Keratinocyte (primary cell): ENCODE results near the gene COX7B2. TPM values are rescaled to one million over a fixed set of nuclear protein-coding genes. Genes with fewer than 3 reads are reported as not detected.

Experiments used
- DNase-seq: peaks from one replicate; pipeline ENCODE4 v3.0.0-alpha.2; 2011; ENCODE audit warnings: low read depth, missing footprints, low spot score
- FAIRE-seq: peaks from 2 replicates; lab custom pipeline; 2011; peaks lifted over from hg19 to GRCh38; lab: Jason Lieb, UNC
- H2AFZ ChIP-seq: 2 replicates; pipeline ENCODE4 v1.6.0; 2012; ENCODE audit warnings: low read length, control low read depth, inconsistent platforms; ENCODE audit not compliant: control insufficient read depth
- H3K27ac ChIP-seq: 2 replicates; pipeline ENCODE4 v1.5.1; 2011; ENCODE audit warnings: low read length; ENCODE audit not compliant: control insufficient read depth, insufficient read depth
- H3K27me3 ChIP-seq: 3 replicates; pipeline ENCODE4 v1.6.0; 2011; ENCODE audit warnings: low read length; ENCODE audit not compliant: control insufficient read depth, insufficient read depth; ENCODE audit errors: extremely low read depth
- H3K36me3 ChIP-seq, 2 experiments: 2 replicates in 1 of 2; 3 replicates in 1 of 2; pipeline ENCODE4 v1.5.1; 2011; ENCODE audit warnings: low read length in 2 of 2, mild to moderate bottlenecking in 1 of 2; ENCODE audit not compliant: control insufficient read depth in 2 of 2, insufficient read depth in 2 of 2; ENCODE audit errors: extremely low read depth in 1 of 2
- H3K4me1 ChIP-seq: 3 replicates; pipeline ENCODE4 v1.5.1; 2011; ENCODE audit warnings: low read length; ENCODE audit not compliant: control insufficient read depth, insufficient read depth; ENCODE audit errors: extremely low read depth
- H3K4me2 ChIP-seq: 3 replicates; pipeline ENCODE4 v1.6.0; 2011; ENCODE audit warnings: low read depth, low read length; ENCODE audit not compliant: control insufficient read depth, insufficient read depth; ENCODE audit errors: extremely low read depth
- H3K4me3 ChIP-seq, 3 experiments: fragments of 200-600 bp in 1 of 3; sonication (generic) in 1 of 3; 2 replicates in 2 of 3; 3 replicates in 1 of 3; pipeline ENCODE4 v1.5.1; 2011 to 2016; ENCODE audit warnings: low read length in 3 of 3, mild to moderate bottlenecking in 3 of 3, control low read depth in 2 of 3, inconsistent platforms in 1 of 3, low read depth in 1 of 3, mixed read lengths in 1 of 3, mixed run types in 1 of 3, moderate library complexity in 1 of 3; ENCODE audit not compliant: control insufficient read depth in 2 of 3, insufficient read depth in 2 of 3; ENCODE audit errors: extremely low read depth in 1 of 3
- H3K79me2 ChIP-seq: 2 replicates; pipeline ENCODE4 v1.6.0; 2012; ENCODE audit warnings: low read length; ENCODE audit not compliant: control insufficient read depth, insufficient read depth
- H3K9ac ChIP-seq: 3 replicates; pipeline ENCODE4 v1.6.0; 2011; ENCODE audit warnings: low read length; ENCODE audit not compliant: control insufficient read depth, insufficient read depth; ENCODE audit errors: extremely low read depth
- H3K9me1 ChIP-seq: 3 replicates; pipeline ENCODE4 v1.6.0; 2011; ENCODE audit warnings: low read length; ENCODE audit not compliant: control insufficient read depth, insufficient read depth; ENCODE audit errors: extremely low read depth
- H3K9me3 ChIP-seq: 2 replicates; pipeline ENCODE4 v1.5.1; 2012; ENCODE audit warnings: low read depth, low read length; ENCODE audit not compliant: control insufficient read depth
- H4K20me1 ChIP-seq: 3 replicates; pipeline ENCODE4 v1.6.0; 2011; ENCODE audit warnings: low read length; ENCODE audit not compliant: control insufficient read depth, insufficient read depth; ENCODE audit errors: extremely low read depth
- CTCF ChIP-seq, 3 experiments: IDR thresholded peaks in 1 of 3; conservative IDR thresholded peaks in 1 of 3; optimal IDR thresholded peaks in 1 of 3; 2 replicates in 2 of 3; 3 replicates in 1 of 3; pipeline versions ENCODE3 to v1.5.1; 2011; ENCODE audit warnings: low read length in 3 of 3, mild to moderate bottlenecking in 3 of 3, moderate library complexity in 2 of 3, control low read depth in 1 of 3, inconsistent platforms in 1 of 3; ENCODE audit not compliant: insufficient read depth in 2 of 3; ENCODE audit errors: extremely low read depth in 1 of 3
- EZH2 ChIP-seq: IDR thresholded peaks from one replicate; pipeline ENCODE4 v1.6.1; 2012; ENCODE audit warnings: inconsistent platforms, mild to moderate bottlenecking, low read length, moderate library complexity
- dilution Hi-C: fragments of 300-500 bp; cut with MboI; formaldehyde crosslinking; loops from one replicate; pipeline ENCODE4 v1.7.0; 2020; ENCODE audit warnings: low sequenced_read_pairs; ENCODE audit not compliant: extremely low pct_ligation_motif_present
- polyA plus RNA-seq, 5 experiments: library from polyadenylated mRNA; depleted of rRNA in 3 of 5; stranded (reverse) in 3 of 5; stranded (forward) in 1 of 5; unstranded in 1 of 5; fragments of >200 nt; gene quantifications; 1 replicate in 1 of 5; 2 replicates in 3 of 5; 3 replicates in 1 of 5; pipeline versions ENCODE4 v1.2.1 to v1.2.3, GENCODE V29; 2011 to 2012; ENCODE audit warnings: missing spikeins in 2 of 5, low read depth in 1 of 5, low replicate concordance in 1 of 5

COX7B2 gene
- polyA plus RNA-seq, 1 donor (not counting 4 experiments of a cell fraction or from before 2014, with no cell fraction given), result not detected

- Histone ChIP-seq H3K27me3 (no peaks in the 10 kb centered on the region), H2AFZ (no peak overlapping the region), H3K4me2 (no peak overlapping the region), H3K9me1 (no peaks in the 10 kb centered on the region), H3K4me1 (no peaks in the 10 kb centered on the region), H3K9ac (no peak overlapping the region), H3K36me3 (no peaks in the 10 kb centered on the region), H3K27ac (no peak overlapping the region), H3K9me3 (no peaks in the 10 kb centered on the region), H3K4me3 (no peak overlapping the region), H4K20me1 (no peaks in the 10 kb centered on the region), H3K79me2 (no peaks in the 10 kb centered on the region)
- TF ChIP-seq EZH2 (no peak), CTCF (optimal IDR thresholded peaks at IDR 0.05 in 1 of 3, IDR thresholded peaks at IDR 0.05 in 1 of 3, conservative IDR thresholded peaks at IDR 0.05 in 1 of 3; ENCODE audit: extremely low read depth in 1 of 3, insufficient read depth in 2 of 3, low read length in 3 of 3) (no peak)
- no peak for DNase-seq
- no peak for FAIRE-seq
- dilution Hi-C loops, result no loop called here
Observed at GRCh38 chr4:46894826-46895225, 14.2 kb downstream of the COX7B2 start.

GRCh38 chr4:46890056-46890455 lies 19.0 kb downstream of the COX7B2 start:
- no peak for TF ChIP-seq CTCF (optimal IDR thresholded peaks at IDR 0.05 in 1 of 3, IDR thresholded peaks at IDR 0.05 in 1 of 3, conservative IDR thresholded peaks at IDR 0.05 in 1 of 3; ENCODE audit: extremely low read depth in 1 of 3, insufficient read depth in 2 of 3, low read length in 3 of 3)
- TF ChIP-seq EZH2, result no peak
- FAIRE-seq, result no peak
- no peak for DNase-seq
- H3K4me3 ChIP-seq, result no peak overlapping the region
- H3K4me2 ChIP-seq, result no peak overlapping the region
- no peaks in the 10 kb centered on the region for H3K79me2 ChIP-seq
- H3K9me1 ChIP-seq, result no peaks in the 10 kb centered on the region
- H3K36me3 ChIP-seq, result no peaks in the 10 kb centered on the region
- dilution Hi-C loops, result no loop called here
- H3K4me1 ChIP-seq, result no peaks in the 10 kb centered on the region
- H4K20me1 ChIP-seq, result no peaks in the 10 kb centered on the region
- no peak overlapping the region for H2AFZ ChIP-seq
- H3K27ac ChIP-seq, result no peak overlapping the region
- H3K27me3 ChIP-seq, result no peaks in the 10 kb centered on the region
- H3K9ac ChIP-seq, result no peak overlapping the region
- no peaks in the 10 kb centered on the region for H3K9me3 ChIP-seq
